Measurements from ENCODE around the gene APOB.

DNA sequence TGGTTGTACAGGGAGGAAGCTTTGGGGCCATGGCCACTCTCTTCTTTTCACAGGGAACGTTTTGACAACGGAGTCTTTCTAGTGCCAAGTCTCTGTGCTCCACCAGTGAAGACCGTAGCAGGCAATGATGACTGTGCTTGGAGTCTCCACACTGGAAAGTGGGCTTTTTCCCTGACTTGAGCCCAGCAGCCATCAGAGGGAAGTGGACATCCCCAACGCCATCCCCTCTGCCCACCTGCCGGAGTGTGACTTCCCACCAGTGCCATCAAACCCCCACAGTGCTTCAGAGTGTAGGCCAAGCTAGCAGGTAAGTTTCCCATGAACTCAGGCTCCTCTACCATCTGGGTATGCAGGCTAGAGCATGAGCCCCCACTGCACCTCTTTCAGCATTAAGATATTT, 78.7 kb downstream of the APOB start:
- TF ChIP-seq, protein P1, sequence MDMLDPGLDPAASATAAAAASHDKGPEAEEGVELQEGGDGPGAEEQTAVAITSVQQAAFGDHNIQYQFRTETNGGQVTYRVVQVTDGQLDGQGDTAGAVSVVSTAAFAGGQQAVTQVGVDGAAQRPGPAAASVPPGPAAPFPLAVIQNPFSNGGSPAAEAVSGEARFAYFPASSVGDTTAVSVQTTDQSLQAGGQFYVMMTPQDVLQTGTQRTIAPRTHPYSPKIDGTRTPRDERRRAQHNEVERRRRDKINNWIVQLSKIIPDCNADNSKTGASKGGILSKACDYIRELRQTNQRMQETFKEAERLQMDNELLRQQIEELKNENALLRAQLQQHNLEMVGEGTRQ (IDR thresholded peaks at IDR 0.05; ENCODE audit: low read depth, low read length), result no peak
- TF ChIP-seq, protein P1 (CRISPR knock-in tag; IDR thresholded peaks at IDR 0.05; ENCODE audit: borderline replicate concordance), result no peak
- TF ChIP-seq, protein P2, sequence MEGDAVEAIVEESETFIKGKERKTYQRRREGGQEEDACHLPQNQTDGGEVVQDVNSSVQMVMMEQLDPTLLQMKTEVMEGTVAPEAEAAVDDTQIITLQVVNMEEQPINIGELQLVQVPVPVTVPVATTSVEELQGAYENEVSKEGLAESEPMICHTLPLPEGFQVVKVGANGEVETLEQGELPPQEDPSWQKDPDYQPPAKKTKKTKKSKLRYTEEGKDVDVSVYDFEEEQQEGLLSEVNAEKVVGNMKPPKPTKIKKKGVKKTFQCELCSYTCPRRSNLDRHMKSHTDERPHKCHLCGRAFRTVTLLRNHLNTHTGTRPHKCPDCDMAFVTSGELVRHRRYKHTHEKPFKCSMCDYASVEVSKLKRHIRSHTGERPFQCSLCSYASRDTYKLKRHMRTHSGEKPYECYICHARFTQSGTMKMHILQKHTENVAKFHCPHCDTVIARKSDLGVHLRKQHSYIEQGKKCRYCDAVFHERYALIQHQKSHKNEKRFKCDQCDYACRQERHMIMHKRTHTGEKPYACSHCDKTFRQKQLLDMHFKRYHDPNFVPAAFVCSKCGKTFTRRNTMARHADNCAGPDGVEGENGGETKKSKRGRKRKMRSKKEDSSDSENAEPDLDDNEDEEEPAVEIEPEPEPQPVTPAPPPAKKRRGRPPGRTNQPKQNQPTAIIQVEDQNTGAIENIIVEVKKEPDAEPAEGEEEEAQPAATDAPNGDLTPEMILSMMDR (CRISPR knock-in tag; IDR thresholded peaks at IDR 0.05), result no peak
- TF ChIP-seq POLR2A (IDR thresholded peaks at IDR 0.05; ENCODE audit: insufficient read depth in 1 of 2, low read depth in 2 of 2, low read length in 2 of 2) (no peak), SMC3 (IDR thresholded peaks at IDR 0.05; ENCODE audit: low read length) (no peak), JUND (CRISPR knock-in tag; IDR thresholded peaks at IDR 0.05) (no peak)
- TF ChIP-seq, protein P3, sequence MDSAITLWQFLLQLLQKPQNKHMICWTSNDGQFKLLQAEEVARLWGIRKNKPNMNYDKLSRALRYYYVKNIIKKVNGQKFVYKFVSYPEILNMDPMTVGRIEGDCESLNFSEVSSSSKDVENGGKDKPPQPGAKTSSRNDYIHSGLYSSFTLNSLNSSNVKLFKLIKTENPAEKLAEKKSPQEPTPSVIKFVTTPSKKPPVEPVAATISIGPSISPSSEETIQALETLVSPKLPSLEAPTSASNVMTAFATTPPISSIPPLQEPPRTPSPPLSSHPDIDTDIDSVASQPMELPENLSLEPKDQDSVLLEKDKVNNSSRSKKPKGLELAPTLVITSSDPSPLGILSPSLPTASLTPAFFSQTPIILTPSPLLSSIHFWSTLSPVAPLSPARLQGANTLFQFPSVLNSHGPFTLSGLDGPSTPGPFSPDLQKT (CRISPR knock-in tag; IDR thresholded peaks at IDR 0.05; ENCODE audit: borderline replicate concordance), result no peak
- TF ChIP-seq, protein P4, sequence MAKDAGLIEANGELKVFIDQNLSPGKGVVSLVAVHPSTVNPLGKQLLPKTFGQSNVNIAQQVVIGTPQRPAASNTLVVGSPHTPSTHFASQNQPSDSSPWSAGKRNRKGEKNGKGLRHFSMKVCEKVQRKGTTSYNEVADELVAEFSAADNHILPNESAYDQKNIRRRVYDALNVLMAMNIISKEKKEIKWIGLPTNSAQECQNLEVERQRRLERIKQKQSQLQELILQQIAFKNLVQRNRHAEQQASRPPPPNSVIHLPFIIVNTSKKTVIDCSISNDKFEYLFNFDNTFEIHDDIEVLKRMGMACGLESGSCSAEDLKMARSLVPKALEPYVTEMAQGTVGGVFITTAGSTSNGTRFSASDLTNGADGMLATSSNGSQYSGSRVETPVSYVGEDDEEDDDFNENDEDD (CRISPR knock-in tag; IDR thresholded peaks at IDR 0.05; ENCODE audit: borderline replicate concordance), result no peak

Data from HepG2 (cell line).